ENCODE data around the gene TEDC1. TPM values are rescaled to one million over a fixed set of nuclear protein-coding genes. Genes with fewer than 3 reads are reported as not detected.
A peak's percentile ranks its signal among the peaks of the same experiment; 100 is the strongest.

Gene TEDC1
- total RNA-seq, 1 experiment from 2014 or later: 34.0 TPM

DNA sequence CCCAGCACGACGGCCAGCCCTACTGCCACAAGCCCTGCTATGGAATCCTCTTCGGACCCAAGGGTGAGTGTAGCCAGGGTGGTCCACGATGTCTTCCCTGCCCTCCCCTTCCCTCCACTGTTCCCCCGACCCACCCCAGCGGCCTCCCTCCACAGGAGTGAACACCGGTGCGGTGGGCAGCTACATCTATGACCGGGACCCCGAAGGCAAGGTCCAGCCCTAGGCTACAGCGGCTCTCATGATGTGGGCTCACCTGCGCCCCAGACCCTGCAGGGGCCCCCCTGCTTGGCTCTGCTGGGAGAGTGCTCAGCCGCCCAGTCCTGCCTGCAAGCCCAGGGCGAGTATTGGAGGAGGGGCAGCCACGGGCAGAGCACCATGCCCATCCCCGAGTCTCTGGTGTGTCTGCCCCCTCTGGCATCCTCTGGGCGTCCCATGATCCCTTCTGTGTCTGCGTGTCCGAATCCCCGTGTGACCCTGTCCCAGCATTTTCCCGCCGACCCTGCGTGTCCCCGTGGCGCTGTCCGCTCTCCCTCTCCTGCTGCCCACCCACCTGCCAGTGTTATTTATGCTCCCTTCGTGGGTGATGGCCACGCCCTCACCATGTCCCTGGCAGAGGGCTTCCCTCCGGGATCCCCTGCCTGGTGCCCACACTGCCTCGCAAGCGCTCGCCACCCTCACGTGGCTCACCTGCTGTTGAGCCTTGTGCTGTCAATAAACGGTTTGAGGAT lies 11.5 kb upstream of the TEDC1 start:
- H3K4me3 ChIP-seq (ENCODE audit: low read depth, low read length, poor library complexity, severe bottlenecking): no peak overlapping the region
- H3K9me3 ChIP-seq (ENCODE audit: low read depth, low read length, poor library complexity, severe bottlenecking): no peaks in the 10 kb centered on the region
- ChIA-PET POLR2A (ENCODE audit: low non-redundant PET) (no interaction called here), CTCF (no interaction called here)
- peaks cover 45% of the 10 kb centered on the region for H3K4me1 ChIP-seq (ENCODE audit: insufficient read depth, low read length, poor library complexity, severe bottlenecking)
- TSS peak; percentile 95 for BruUV-seq (replicated peaks)
- H3K27ac ChIP-seq (ENCODE audit: low read depth, low read length, poor library complexity, severe bottlenecking): no peak overlapping the region
- TF ChIP-seq, protein P1, sequence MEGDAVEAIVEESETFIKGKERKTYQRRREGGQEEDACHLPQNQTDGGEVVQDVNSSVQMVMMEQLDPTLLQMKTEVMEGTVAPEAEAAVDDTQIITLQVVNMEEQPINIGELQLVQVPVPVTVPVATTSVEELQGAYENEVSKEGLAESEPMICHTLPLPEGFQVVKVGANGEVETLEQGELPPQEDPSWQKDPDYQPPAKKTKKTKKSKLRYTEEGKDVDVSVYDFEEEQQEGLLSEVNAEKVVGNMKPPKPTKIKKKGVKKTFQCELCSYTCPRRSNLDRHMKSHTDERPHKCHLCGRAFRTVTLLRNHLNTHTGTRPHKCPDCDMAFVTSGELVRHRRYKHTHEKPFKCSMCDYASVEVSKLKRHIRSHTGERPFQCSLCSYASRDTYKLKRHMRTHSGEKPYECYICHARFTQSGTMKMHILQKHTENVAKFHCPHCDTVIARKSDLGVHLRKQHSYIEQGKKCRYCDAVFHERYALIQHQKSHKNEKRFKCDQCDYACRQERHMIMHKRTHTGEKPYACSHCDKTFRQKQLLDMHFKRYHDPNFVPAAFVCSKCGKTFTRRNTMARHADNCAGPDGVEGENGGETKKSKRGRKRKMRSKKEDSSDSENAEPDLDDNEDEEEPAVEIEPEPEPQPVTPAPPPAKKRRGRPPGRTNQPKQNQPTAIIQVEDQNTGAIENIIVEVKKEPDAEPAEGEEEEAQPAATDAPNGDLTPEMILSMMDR (conservative IDR thresholded peaks at IDR 0.05; ENCODE audit: low read depth, low read length): no peak
- TF ChIP-seq EZH2 (IDR thresholded peaks at IDR 0.05; ENCODE audit: borderline replicate concordance, low read depth, low read length, poor library complexity, severe bottlenecking): no peak
- H3K36me3 ChIP-seq (ENCODE audit: insufficient read depth, low read length, poor library complexity, severe bottlenecking): peaks cover 4% of the 10 kb centered on the region
- intact Hi-C loops (cut with micrococcal nuclease; ENCODE audit: unreplicated experiment): no loop called here
- no peaks in the 10 kb centered on the region for H3K27me3 ChIP-seq (replicated peaks; ENCODE audit: insufficient read depth, low read depth, low read length, poor library complexity)
- DNase-seq (ENCODE audit: low spot score): no peak

DNA sequence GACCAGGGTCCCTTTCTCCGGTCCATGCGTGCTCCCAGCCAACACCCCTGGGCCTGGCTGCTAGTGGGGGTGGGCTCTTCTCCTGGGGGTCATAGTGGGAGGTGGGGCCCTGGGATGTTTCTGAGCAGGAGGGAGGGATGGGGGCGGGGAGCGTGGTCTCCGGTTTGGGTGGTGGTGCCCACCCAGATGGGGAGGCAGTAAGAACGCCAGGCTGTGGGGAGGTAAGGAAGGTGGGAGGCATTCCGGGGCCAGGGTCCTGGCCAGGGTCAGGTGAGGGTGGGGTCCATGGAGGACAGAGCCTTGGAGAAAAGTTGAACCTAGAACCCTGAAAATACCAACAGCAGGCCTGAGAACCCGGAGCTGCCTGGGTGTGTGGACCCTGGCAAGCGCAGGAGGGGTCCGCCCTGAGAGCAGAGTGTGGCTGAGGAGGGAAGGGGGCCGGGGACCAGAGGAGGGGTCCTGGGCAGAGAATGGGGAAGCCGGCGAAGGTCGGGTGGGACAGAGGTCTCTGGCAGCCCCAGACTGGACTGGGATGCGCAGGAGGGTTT lies 10.8 kb upstream of the TEDC1 start:
- Histone ChIP-seq H3K4me1 (ENCODE audit: insufficient read depth, low read length, poor library complexity, severe bottlenecking) (peaks cover 45% of the 10 kb centered on the region), H3K27me3 (replicated peaks; ENCODE audit: insufficient read depth, low read depth, low read length, poor library complexity) (no peaks in the 10 kb centered on the region), H3K36me3 (ENCODE audit: insufficient read depth, low read length, poor library complexity, severe bottlenecking) (peaks cover 4% of the 10 kb centered on the region), H3K4me3 (ENCODE audit: low read depth, low read length, poor library complexity, severe bottlenecking) (no peak overlapping the region), H3K9me3 (ENCODE audit: low read depth, low read length, poor library complexity, severe bottlenecking) (no peaks in the 10 kb centered on the region), H3K27ac (ENCODE audit: low read depth, low read length, poor library complexity, severe bottlenecking) (peak overlapping the region; percentile 91)
- POLR2A ChIA-PET (ENCODE audit: low non-redundant PET): no interaction called here
- TF ChIP-seq, protein P1 (conservative IDR thresholded peaks at IDR 0.05; ENCODE audit: low read depth, low read length): no peak
- TF ChIP-seq EZH2 (IDR thresholded peaks at IDR 0.05; ENCODE audit: borderline replicate concordance, low read depth, low read length, poor library complexity, severe bottlenecking): no peak
- no peak for DNase-seq (ENCODE audit: low spot score)
- intact Hi-C loops (cut with micrococcal nuclease; ENCODE audit: unreplicated experiment): no loop called here
- no TSS peak for BruUV-seq (replicated peaks)
- CTCF ChIA-PET: interaction anchor here (0.8 to 1.6 kb wide), 4 partner anchors 10 to 48 kb away, joined by 4 to 38 read pairs (median 11); partner anchors contain the start of gene TEDC1

DNA sequence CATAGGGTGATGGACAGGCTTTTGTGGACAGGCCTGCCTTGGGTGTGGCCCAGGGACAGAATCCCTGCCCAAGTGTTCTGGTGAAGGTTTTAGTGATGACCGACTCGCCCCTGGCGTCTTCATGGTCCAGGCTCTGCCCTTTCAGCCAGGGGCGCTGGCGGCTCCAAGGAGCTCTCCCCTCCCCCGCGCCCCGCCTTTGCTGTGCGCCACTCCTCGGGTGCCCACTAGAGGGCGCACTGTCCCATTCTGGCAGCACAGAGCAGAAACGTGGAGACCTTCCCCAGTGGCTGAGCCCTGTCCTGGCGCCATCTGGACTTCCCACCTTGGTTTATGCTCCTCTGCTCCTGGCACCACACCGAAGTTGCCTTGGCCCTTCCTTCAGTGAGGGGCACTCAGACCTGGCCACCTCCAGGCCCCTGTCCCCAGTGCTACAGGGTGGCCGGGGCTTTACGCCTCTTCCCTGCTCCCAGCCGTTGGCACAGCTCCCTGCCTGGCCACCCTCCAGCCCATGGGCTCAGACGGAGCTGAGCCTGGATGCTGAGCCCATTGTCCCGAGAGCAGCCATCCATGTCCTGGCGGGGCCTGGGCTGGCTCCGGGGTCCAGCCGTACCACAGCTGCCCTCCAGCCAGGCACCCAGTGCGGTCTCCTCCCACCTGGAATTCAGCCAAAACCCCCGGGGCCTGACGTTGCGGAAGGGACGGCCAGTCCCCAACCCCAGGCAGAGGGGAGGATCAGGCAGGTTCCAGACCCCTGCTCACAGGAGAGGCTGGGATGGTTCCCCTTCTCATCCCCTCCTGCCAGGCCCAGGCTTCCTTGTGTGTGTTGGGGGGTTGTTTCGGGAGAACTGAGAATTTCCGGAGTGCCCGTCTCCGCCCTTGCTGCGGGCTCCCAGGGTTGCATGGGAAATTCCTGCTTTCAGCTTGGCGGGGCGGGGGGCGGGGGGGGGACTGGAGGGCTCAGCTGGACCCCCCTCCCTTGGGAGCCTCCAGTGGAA lies 9.9 kb upstream of the TEDC1 start:
- DNase-seq (ENCODE audit: low spot score): peak; percentile 90
- no peak for TF ChIP-seq EZH2 (IDR thresholded peaks at IDR 0.05; ENCODE audit: borderline replicate concordance, low read depth, low read length, poor library complexity, severe bottlenecking)
- TF ChIP-seq, protein P1 (conservative IDR thresholded peaks at IDR 0.05; ENCODE audit: low read depth, low read length): peak; percentile 99
- ChIA-PET POLR2A (ENCODE audit: low non-redundant PET) (no interaction called here), CTCF (interaction anchor here (0.5 to 1.6 kb wide), 7 partner anchors 9 to 399 kb away, joined by 3 to 38 read pairs (median 6); partner anchors contain the start of gene TEDC1)
- Histone ChIP-seq H3K4me3 (ENCODE audit: low read depth, low read length, poor library complexity, severe bottlenecking) (peak overlapping the region; percentile 46), H3K4me1 (ENCODE audit: insufficient read depth, low read length, poor library complexity, severe bottlenecking) (peaks cover 43% of the 10 kb centered on the region), H3K36me3 (ENCODE audit: insufficient read depth, low read length, poor library complexity, severe bottlenecking) (peaks cover 4% of the 10 kb centered on the region), H3K27me3 (replicated peaks; ENCODE audit: insufficient read depth, low read depth, low read length, poor library complexity) (no peaks in the 10 kb centered on the region), H3K27ac (ENCODE audit: low read depth, low read length, poor library complexity, severe bottlenecking) (peak overlapping the region; percentile 91), H3K9me3 (ENCODE audit: low read depth, low read length, poor library complexity, severe bottlenecking) (no peaks in the 10 kb centered on the region)
- intact Hi-C loops (cut with micrococcal nuclease; ENCODE audit: unreplicated experiment): no loop called here
- no TSS peak for BruUV-seq (replicated peaks)
